Vagina (tissue), 2 donors: ENCODE results near the gene IP6K2.

Experiments used
- CTCF ChIP-seq, 3 experiments: fragments of 450-650 bp in 2 of 3; fragments of 200-600 bp in 1 of 3; sonication (generic) in 1 of 3; IDR thresholded peaks; one replicate each; pipeline ENCODE4 v1.5.1; 2017 to 2019; ENCODE audit warnings: antibody characterized with exemption in 3 of 3, mild to moderate bottlenecking in 2 of 3, moderate library complexity in 2 of 3
- POLR2A ChIP-seq, 2 donors: fragments of 450-650 bp; IDR thresholded peaks; one replicate each; pipeline ENCODE4 v1.6.1; 2017; ENCODE audit warnings: antibody characterized with exemption in 2 of 2, mild to moderate bottlenecking in 2 of 2, moderate library complexity in 2 of 2
- POLR2AphosphoS5 ChIP-seq, 2 donors: sonication (generic); formaldehyde crosslinking; IDR thresholded peaks; one replicate each; pipeline ENCODE4 v1.9.0; 2017; ENCODE audit warnings: antibody characterized with exemption in 2 of 2, mild to moderate bottlenecking in 2 of 2, low read depth in 1 of 2; ENCODE audit not compliant: insufficient read depth in 1 of 2

GRCh38 chr3:48689384-48689783 is 27.6 kb downstream of the IP6K2 start:
- TF ChIP-seq CTCF (IDR thresholded peaks at IDR 0.05) (no peak), POLR2AphosphoS5 (IDR thresholded peaks at IDR 0.05; ENCODE audit: insufficient read depth in 1 of 2, low read depth in 1 of 2) (no peak), POLR2A (IDR thresholded peaks at IDR 0.05) (no peak)
